ENCODE data around the gene DHPS. TPM values are rescaled to one million over a fixed set of nuclear protein-coding genes. Genes with fewer than 3 reads are reported as not detected.

The DHPS gene
- total and polyA plus RNA-seq, 2 of the 13 experiments (the other 11 are each of a cell fraction or from before 2014, with no cell fraction given) = 43.3 to 84.3 TPM

- TF ChIP-seq LRRFIP1 (CRISPR knock-in tag; conservative IDR thresholded peaks at IDR 0.05) (no peak), EEA1 (CRISPR knock-in tag; IDR thresholded peaks at IDR 0.05; ENCODE audit: borderline replicate concordance) (no peak), HOXD1 (CRISPR knock-in tag; IDR thresholded peaks at IDR 0.05) (no peak), E2F1 (CRISPR knock-in tag; IDR thresholded peaks at IDR 0.05) (no peak), KDM6A (CRISPR knock-in tag; IDR thresholded peaks at IDR 0.05; ENCODE audit: low read depth) (no peak), ELF3 (CRISPR knock-in tag; IDR thresholded peaks at IDR 0.05) (peak; percentile 50; the same call in 1 of the 2 replicates), SP1 (IDR thresholded peaks at IDR 0.05) (no peak), SP1 (CRISPR knock-in tag; IDR thresholded peaks at IDR 0.05) (no peak), MIXL1 (CRISPR knock-in tag; IDR thresholded peaks at IDR 0.05) (no peak), NFIB (CRISPR knock-in tag; IDR thresholded peaks at IDR 0.05; ENCODE audit: borderline replicate concordance) (no peak), ZNF770 (CRISPR knock-in tag; IDR thresholded peaks at IDR 0.05) (no peak), ZNF224 (CRISPR knock-in tag; IDR thresholded peaks at IDR 0.05) (no peak), MATR3 (CRISPR knock-in tag; IDR thresholded peaks at IDR 0.05) (no peak), GABPA (IDR thresholded peaks at IDR 0.05; ENCODE audit: low read depth, low read length) (no peak), GABPA (CRISPR knock-in tag; IDR thresholded peaks at IDR 0.05; ENCODE audit: low read depth) (0 out of 2 replicates have a peak, but pooled peaks have one; percentile 31), TGIF2 (CRISPR knock-in tag; IDR thresholded peaks at IDR 0.05) (no peak), ZNF24 (IDR thresholded peaks at IDR 0.05) (no peak), ZNF205 (CRISPR knock-in tag; IDR thresholded peaks at IDR 0.05) (0 out of 2 replicates have a peak, but pooled peaks have one; percentile 15), KDM3A (CRISPR knock-in tag; IDR thresholded peaks at IDR 0.05; ENCODE audit: low read depth) (0 out of 2 replicates have a peak, but pooled peaks have one; percentile 51), JARID2 (CRISPR knock-in tag; IDR thresholded peaks at IDR 0.05; ENCODE audit: insufficient replicate concordance) (no peak), AHR (CRISPR knock-in tag; IDR thresholded peaks at IDR 0.05) (no peak), SAFB2 (CRISPR knock-in tag; IDR thresholded peaks at IDR 0.05; ENCODE audit: borderline replicate concordance, low read depth) (no peak; the same call in 1 of the 2 replicates), ZNF775 (CRISPR knock-in tag; IDR thresholded peaks at IDR 0.05; ENCODE audit: borderline replicate concordance) (no peak), ATF7-NPFF (CRISPR knock-in tag; IDR thresholded peaks at IDR 0.05; ENCODE audit: low read depth) (no peak), NKX3-1 (CRISPR knock-in tag; IDR thresholded peaks at IDR 0.05) (0 out of 2 replicates have a peak, but pooled peaks have one; percentile 23), GATA4 (IDR thresholded peaks at IDR 0.05; ENCODE audit: borderline replicate concordance, low read depth) (no peak), ZC3H13 (CRISPR knock-in tag; IDR thresholded peaks at IDR 0.05) (no peak), NR2F2 (IDR thresholded peaks at IDR 0.05; ENCODE audit: borderline replicate concordance, low read depth) (no peak), ZNF841 (CRISPR knock-in tag; IDR thresholded peaks at IDR 0.05; ENCODE audit: borderline replicate concordance) (no peak)
Measured at GRCh38 chr19:12639901-12640613, 41.6 kb downstream of the DHPS start (continued).
